Activated CD4-positive, alpha-beta T cell treated with anti-CD3 and anti-CD28 coated beads, Interleukin-2, Interleukin-6, amounts not matched to agents 100 ng/mL and 50 ng/mL, durations not matched to agents 16 hours and 8 hours (primary cell): Measurements from ENCODE around the gene NTNG2.
"Not testable (repeated sequence)": the region's sequence is repeated elsewhere in the genome, so short reads cannot be mapped to it uniquely, and the experiment has no call there.

Experiments
- DNase-seq: peaks from one replicate; pipeline ENCODE4 v3.0.0-alpha.2; 2020

The NTNG2 gene, protein sequence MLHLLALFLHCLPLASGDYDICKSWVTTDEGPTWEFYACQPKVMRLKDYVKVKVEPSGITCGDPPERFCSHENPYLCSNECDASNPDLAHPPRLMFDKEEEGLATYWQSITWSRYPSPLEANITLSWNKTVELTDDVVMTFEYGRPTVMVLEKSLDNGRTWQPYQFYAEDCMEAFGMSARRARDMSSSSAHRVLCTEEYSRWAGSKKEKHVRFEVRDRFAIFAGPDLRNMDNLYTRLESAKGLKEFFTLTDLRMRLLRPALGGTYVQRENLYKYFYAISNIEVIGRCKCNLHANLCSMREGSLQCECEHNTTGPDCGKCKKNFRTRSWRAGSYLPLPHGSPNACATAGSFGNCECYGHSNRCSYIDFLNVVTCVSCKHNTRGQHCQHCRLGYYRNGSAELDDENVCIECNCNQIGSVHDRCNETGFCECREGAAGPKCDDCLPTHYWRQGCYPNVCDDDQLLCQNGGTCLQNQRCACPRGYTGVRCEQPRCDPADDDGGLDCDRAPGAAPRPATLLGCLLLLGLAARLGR

GRCh38 chr9:132161743-132162184 is at the start of gene NTNG2:
TSS of gene NTNG2 (plus strand) at chr9:132162058. CDS start at chr9:132166832, 4,774 bp downstream.
- no peak for DNase-seq

- peak; percentile 26 for DNase-seq
These were observed 47.7 kb upstream of the NTNG2 start for GRCh38 chr9:132114102-132114707.

DNA sequence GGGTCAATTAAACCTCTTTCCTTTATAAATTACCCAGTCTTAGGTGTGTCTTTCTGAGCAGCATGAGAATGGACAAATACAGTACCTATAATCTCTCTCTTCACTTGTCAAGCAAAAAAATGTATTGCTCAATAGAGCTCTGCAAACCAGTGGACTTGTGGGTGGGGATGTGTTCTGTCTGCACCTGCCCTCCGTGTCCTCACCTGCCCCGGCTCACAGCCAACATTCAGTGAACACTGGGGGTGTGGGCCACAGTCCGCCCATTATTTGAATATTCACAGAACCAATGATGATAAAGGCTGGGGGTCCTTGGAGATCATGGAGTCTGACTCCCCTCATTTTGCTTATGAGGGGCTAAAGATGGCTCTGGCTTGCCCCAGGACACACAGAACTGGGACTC is 45.3 kb upstream of the NTNG2 start:
- no peak for DNase-seq

DNA sequence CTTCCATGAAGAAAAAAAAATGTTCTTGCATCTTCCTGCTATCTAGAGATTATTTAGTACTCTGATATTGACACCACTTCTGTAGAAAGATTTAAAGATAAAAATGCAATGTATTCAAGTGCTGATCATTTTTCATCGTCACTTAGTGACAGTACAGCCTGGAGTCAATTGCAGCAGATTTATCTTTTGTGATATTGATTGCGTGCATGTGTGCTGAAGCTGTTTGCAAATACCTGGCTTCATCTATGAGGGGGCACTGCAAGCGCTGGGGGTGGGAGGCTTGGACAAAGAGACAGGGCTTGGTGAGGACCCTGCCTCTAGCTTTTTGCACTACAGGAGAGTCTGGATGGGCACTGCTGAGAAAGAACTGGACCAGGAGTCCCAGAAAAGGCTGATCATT is 44.2 kb upstream of the NTNG2 start:
- no peak for DNase-seq

DNA sequence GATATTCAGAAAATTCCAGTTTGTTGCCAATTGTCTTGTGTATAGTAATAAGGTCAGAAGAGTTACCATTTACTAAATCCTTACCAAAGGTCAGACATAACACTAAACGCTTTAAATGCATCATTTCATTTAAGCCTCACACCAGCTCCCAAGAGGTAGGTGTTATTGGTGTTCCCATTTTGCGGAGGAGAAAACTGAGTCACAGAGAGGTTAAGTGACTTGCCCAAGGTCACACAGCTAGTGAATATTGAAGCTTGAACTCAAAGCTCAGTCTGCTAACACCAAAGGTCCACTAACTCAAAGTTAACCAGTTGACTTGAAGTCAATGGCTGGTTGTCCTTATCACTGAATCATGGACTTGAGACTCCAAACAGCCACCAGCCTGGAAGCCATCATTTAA is 40.8 kb upstream of the NTNG2 start:
- no peak for DNase-seq

DNA sequence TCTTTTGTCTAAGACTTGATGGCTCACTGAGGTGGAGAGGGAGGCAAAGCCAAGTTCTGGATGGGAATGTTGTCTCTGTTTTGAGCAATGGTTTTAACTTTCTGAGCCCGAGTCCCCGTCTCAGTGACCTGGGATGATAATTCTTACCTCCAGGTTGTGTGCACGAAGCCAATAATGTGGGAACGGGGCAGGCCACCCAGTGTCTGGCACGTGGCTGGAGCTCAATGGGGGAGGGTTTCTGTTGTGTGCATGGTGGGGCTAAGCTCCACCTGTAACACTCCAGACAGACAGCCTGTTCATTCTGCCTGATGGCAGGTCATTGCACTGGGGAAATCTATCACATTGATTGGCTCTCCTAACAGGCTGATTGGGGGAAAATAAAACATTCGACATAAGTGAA is 37.1 kb upstream of the NTNG2 start:
- no peak for DNase-seq

DNA sequence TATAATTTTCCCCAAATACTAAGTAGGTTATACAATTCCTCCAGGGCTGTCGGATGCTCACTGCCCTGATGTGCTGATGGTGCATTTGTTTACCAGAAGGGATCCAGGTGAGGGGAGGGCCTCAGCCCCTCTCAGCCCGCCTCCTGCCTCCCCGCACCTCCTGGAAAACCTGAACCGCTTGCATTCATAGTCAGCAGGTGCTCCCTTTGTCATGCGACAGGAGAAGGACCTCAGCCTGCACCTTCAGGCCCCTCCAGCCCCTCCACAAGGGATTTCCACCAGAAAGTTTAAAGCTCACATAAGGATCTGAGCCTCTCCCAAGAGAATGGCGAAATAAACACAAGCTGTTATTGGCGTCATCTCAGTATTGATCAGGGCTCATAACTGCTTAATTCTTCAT is 36.5 kb upstream of the NTNG2 start:
- DNase-seq, result no peak

DNA sequence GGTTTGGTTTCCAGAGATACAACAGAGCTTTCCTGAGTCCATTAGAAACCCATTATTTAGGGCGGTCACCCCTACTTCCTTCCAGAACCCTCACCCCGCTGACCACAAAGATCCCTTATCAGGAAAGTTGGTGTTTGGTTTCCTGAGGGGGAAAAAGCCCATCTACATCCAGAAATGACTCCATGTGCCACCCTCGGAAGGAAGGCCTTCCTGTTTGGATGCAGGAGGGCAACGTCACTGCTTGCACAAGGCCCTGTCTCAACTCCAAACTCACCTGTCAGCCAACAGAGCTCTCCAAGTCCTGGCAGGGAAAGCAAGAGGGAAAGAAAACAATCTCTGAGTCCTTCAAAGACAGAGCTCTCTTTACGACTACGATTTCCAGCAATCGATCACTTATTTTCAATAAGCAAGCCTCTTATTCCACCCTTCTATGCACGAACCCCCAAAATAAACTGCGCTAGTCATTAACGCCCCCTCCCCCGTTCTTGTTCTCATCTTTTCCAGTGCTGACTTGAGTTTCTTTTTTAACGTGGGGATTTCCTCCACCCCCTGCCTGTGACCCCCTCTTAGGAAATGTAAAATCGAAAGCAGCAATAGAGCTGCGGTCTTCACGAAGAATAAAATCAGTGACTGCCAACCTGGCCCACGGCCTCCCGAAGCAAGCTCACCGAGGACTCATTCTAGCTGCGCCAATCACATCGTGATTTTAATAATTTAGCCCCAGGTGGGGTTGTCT is 35.7 kb upstream of the NTNG2 start:
- DNase-seq, result peak; percentile 43

GRCh38 chr9:132126680-132127236 is 35.1 kb upstream of the NTNG2 start:
- DNase-seq, result no peak

DNA sequence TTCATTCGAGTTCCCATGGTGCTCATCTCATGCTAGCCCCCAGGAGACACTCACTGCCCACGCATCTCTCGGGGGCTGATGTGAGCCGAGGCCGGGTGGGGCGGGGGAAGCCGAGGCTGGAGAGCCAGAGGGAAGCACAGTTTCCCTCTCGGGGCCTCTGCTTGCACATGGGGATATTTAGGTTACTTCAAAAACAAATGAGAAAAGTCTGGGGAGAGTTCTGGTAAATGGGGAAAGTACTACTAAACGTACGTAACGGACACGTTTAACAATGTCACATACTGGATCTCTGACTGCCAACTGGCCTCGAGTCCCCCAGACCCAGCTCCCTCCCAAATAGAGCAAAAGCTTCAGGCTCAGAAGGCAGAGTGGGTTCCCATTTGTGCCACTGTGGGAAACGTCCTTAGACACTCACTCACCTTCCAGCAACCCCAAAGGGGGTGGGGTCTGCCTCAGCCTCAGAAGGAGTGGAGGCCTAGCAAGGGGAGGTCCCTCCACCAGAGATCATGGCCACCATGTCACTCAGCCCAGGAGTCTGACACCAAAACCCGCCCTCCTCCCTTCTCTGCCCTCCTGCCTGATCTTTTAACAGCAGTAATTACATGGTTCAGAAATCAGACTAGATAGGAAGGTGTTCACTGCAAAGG is 33.8 kb upstream of the NTNG2 start:
- no peak for DNase-seq

- DNase-seq, result no peak
These were observed 32.3 kb upstream of the NTNG2 start for GRCh38 chr9:132129535-132129934.

GRCh38 chr9:132134085-132134484 is 27.8 kb upstream of the NTNG2 start:
- not testable (repeated sequence) for DNase-seq

DNA sequence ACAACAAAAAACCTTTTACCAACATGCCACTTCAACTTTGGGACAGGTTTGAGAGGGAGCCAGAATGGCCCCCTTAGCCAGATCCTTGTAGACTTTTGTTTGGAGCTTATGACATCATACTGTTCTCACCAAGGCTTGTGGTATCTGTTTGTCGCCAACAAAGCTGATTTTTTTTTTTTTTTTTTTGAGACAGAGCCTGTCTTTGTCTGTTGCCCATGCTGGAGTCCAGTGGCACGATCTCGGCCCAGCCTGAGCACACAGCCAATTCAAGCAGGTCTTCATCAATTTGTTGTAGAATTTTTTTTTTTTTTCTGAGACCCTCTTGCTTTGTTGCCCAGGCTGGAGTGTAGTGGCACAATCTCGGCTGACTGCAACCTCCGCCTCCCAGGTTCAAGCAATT is 26.4 kb upstream of the NTNG2 start:
- DNase-seq, result no peak

DNA sequence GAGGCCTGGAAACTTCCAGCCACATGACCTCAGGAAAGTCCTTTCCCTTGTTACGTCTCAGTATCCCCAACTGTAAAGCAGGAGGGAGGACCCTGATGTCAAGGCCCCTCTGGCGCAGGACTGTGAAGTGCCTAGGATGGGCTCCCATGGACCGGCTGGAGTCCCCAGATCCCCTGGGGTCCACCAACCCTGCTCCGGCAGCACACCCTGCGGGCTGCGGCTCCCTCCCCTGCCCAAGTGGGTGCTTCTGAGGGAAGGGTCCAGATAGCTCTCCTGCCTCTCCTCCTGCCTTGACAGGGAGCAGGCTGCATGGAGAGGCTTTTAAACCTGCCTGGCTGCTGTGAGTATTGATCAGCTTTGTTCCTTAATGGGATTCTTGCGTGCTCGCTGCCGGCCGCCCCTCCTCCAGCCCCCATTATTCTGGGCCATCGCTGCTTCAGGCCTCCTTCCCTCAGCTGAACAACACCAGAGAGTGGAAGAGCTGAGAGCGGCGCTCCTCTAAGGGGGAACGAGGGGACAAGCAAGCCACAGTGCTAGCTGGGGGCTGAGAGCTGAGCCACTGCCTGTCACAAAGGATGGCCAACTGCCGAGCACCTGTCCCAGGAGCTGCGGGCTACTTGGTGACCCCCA is 25.6 kb upstream of the NTNG2 start:
- no peak for DNase-seq

DNA sequence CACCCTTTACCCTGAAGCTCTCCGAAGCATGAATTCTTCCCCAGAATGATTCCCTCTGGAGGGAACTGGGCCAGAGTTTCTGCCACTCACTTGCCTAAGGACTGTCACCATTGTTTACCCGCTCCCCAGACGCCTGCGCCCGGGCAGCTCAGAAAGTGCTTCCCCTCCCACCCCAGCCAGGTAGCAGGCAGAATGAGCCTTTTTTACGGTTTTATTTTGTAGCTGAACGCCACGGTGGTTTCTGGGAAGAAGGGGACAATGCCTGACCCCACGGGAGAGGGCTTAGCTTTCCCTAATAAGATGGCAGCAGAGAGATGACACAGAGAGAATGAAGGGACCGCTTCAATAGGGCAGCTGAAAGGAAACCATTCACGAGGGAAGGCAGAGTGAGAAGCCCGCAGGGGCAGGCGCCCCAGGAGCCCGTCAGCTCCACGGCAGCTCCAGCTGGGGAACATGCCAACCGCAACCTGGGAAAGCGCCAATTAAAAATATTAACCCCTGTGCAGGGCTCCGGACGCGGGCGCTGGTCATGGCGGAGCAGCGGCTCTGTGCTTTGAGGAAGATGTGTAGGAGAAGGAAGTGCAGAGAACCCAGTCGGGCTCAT is 20.4 kb upstream of the NTNG2 start:
- no peak for DNase-seq

DNA sequence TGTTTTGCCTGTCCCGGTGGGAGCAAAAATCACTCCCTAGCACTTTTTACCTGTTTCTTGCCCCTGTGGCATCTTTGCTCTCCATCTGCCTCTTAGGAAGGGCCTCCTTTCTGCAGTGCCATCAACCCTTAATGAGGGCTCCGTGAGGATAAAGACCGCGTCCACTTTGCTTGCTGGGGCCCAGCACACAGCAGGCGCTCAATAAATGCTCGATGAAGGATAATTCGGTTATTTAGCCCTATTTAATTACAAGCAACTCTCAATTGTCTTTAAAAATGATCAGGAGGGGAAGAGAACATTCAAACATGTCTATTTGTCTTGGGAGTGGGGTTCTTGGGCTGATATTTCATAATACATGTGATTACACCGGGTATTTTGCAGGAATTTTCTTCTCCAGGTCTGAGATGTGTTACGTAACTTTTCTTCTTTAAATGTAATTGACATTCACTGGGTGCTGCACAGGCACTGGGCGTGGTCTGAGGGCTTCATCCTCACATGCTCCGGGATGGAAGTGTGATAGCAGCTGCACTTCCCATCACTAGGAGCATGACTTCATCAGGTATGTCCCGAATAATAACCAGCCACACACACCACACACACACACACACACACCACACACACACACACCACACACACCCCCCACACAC is 19.8 kb upstream of the NTNG2 start:
- DNase-seq, result no peak

DNA sequence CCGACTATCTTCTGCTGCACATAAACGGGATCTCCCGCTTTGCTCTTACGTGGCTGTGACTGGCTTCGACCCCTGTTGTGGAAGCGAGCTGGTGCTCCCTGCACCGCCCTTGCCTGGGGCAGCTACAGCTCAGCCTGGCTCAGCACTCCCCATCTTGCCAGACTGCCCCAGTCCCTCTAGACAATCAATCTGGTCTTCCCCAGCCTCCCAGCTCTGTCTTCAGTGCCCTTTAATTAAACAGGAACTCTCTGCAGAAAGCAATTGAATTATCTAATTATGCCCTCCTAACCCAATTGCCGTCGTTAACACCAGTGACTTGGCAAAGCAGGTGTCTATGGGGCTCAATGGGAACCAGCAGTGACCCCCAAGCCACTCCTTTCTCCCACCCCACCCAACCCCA is 18.9 kb upstream of the NTNG2 start:
- no peak for DNase-seq

- no peak for DNase-seq
These were observed 18.5 kb upstream of the NTNG2 start for GRCh38 chr9:132143359-132143758.

DNA sequence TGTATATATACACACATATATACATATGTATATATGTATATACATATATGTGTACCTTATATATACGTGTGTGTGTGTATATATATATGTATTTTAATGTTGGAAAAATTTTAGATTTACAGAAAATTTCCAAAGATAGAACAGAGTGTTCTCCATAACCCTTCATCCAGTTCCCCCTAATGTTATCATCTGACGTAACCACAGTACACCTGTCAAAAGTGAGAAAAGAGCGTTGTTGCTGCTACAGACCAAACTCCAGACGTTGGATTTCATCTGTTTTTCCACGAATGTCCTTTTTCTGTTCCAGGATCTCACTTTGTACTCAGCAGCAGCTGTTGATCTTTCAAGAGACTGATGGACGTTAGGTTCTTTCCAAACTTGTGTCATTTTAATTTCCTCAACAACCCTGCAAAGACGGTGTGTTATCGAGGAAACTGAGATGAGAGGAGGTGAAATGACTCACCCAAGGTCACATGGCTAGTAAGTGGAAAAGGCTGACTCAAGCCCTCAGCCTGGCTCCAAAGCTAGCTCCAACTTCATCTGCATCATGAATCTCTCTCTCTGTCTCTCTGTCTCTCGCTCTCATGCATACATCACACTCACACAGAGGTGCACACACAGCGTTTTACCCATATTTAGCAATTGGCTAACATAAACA is 17.0 kb upstream of the NTNG2 start:
- DNase-seq, result peak; percentile 84

- DNase-seq, result no peak
These were observed 15.8 kb upstream of the NTNG2 start for GRCh38 chr9:132146039-132146438.

DNA sequence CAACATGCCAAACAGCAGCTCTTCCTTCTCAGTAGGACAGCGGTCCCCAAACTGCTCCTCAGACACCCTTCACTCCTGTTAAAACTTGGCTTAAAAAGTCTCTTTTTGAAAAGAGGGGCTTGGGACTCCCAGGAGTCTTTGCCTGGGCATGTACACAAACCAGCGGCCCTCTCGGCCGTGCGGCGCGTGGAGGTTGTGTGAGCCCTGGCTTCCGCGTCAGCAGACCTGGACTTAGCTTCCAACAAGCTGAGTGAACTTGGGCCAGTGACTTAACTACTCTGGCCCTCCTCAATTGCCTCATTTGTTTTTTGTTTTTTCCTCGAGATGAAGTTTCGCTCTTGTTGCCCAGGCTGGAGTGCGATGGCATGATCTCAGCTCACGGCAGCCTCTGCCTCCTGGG is 15.3 kb upstream of the NTNG2 start:
- no peak for DNase-seq
